PC-3 (cell line): ENCODE measurements around the gene GPRIN1. TPM values are rescaled to one million over a fixed set of nuclear protein-coding genes. Genes with fewer than 3 reads are reported as not detected.

Source experiments
- ATAC-seq: fragments of 200-7000 bp; cut with Tn5 transposase; 2 replicates; pipeline ENCODE4 v1.9.1; 2020; ENCODE audit warnings: mild to moderate bottlenecking, moderate library complexity
- BruUV-seq: library from RNA; stranded (reverse); fragments of 400-500 nt; replicated peaks from 2 replicates; lab custom pipeline; 2021; lab: Mats Ljungman, UMichigan
- CTCF ChIA-PET: fragments of 300-600 bp; sonication (Branson Sonifier 250); formaldehyde crosslinking; loops from one replicate; lab custom pipeline; 2022; ENCODE audit warnings: antibody characterized with exemption; lab: Charles Lee
- POLR2A ChIA-PET: fragments of 300-600 bp; sonication (Branson Sonifier 250); formaldehyde crosslinking; loops from one replicate; lab custom pipeline; 2022; ENCODE audit warnings: antibody characterized with exemption; ENCODE audit not compliant: unreplicated experiment; lab: Charles Lee
- DNase-seq: peaks from one replicate; pipeline ENCODE4 v3.0.0-alpha.2; 2015
- H2AFZ ChIP-seq: fragments of 300-600 bp; sonication (generic); 2 replicates; pipeline ENCODE4 v1.6.0; 2016; ENCODE audit warnings: antibody characterized with exemption, low read length
- H3F3A ChIP-seq: fragments of 300-600 bp; sonication (generic); one replicate; pipeline ENCODE4 v1.6.0; 2017; ENCODE audit warnings: antibody characterized with exemption, low read length, control low read depth, mild to moderate bottlenecking; ENCODE audit not compliant: unreplicated experiment
- H3K27ac ChIP-seq: fragments of 300-600 bp; sonication (generic); 2 replicates; pipeline ENCODE4 v1.5.1; 2016; ENCODE audit warnings: mild to moderate bottlenecking, low read length
- H3K27me3 ChIP-seq: fragments of 300-600 bp; sonication (generic); 2 replicates; pipeline ENCODE4 v1.6.1; 2016; ENCODE audit warnings: low read length, mixed read lengths
- H3K36me3 ChIP-seq: fragments of 300-600 bp; sonication (generic); 2 replicates; pipeline ENCODE4 v1.6.1; 2016; ENCODE audit warnings: low read depth, mixed run types, low read length, mixed read lengths
- H3K4me1 ChIP-seq: fragments of 300-600 bp; sonication (generic); 2 replicates; pipeline ENCODE4 v1.5.1; 2016; ENCODE audit warnings: low read length; ENCODE audit not compliant: insufficient read depth
- H3K4me2 ChIP-seq: fragments of 300-600 bp; sonication (generic); 2 replicates; pipeline ENCODE4 v1.6.0; 2016; ENCODE audit warnings: low read length
- H3K4me3 ChIP-seq: fragments of 300-600 bp; sonication (generic); 2 replicates; pipeline ENCODE4 v1.5.1; 2016; ENCODE audit warnings: mild to moderate bottlenecking, low read length, mixed read lengths
- H3K79me2 ChIP-seq: fragments of 300-600 bp; sonication (generic); 2 replicates; pipeline ENCODE4 v1.6.1; 2017; ENCODE audit warnings: low read length, mixed read lengths
- H3K9ac ChIP-seq: fragments of 300-600 bp; sonication (generic); 2 replicates; pipeline ENCODE4 v1.6.0; 2016; ENCODE audit warnings: mild to moderate bottlenecking, low read length
- H3K9me2 ChIP-seq: fragments of 300-600 bp; sonication (generic); replicated peaks from 2 replicates; pipeline ENCODE4 v1.6.1; 2016; ENCODE audit warnings: mixed run types, low read length, mixed read lengths
- H3K9me3 ChIP-seq: fragments of 300-600 bp; sonication (generic); 2 replicates; pipeline ENCODE4 v1.6.1; 2016; ENCODE audit warnings: low read length, mixed read lengths
- H4K20me1 ChIP-seq: fragments of 300-600 bp; sonication (generic); 2 replicates; pipeline ENCODE4 v1.6.1; 2016; ENCODE audit warnings: low read length, mixed read lengths
- CTCF ChIP-seq: fragments of 300-600 bp; sonication (generic); conservative IDR thresholded peaks from 2 replicates; pipeline ENCODE4 v1.5.1; 2017; ENCODE audit warnings: antibody characterized with exemption, low read depth, mild to moderate bottlenecking, low read length
- EZH2 ChIP-seq: fragments of 300-600 bp; sonication (generic); IDR thresholded peaks from one replicate; pipeline ENCODE4 v1.6.1; 2017; ENCODE audit warnings: antibody characterized with exemption, mild to moderate bottlenecking, low read length; ENCODE audit not compliant: unreplicated experiment
- EZH2phosphoT487 ChIP-seq: fragments of 300-600 bp; sonication (generic); IDR thresholded peaks from 2 replicates; pipeline ENCODE4 v1.6.1; 2018; ENCODE audit warnings: mild to moderate bottlenecking, antibody characterized with exemption, low read length, borderline replicate concordance
- intact Hi-C: fragments of 100-400 bp; cut with micrococcal nuclease; formaldehyde crosslinking; loops from 2 replicates; pipeline ENCODE4 v1.9.0; 2023
- total RNA-seq: library from RNA; depleted of rRNA; stranded (reverse); fragments of >200 nt; gene quantifications from 2 replicates; pipeline ENCODE4 v1.2.3, GENCODE V29; 2014

Gene GPRIN1
- total RNA-seq, 1 experiment from 2014 or later, result 18.7 TPM

DNA sequence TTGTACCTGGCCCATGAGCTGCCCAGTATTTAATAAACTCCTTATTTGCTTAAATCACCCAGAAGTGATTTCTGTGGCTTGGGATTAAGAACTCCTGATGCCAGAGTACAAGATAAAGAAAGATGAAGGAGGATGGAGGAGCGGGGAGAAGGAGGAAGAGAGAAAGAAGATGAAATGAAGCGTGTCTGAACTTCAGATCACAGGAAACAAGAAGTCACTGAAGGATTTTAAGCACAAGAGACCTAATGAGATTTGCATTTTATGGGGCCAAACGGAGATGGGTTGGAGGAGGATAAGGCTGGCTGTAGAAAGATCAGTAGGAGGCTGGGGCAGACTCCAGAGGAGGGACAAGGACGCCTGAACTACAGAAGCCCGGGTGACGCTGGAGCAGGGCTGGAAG, 23.6 kb upstream of the GPRIN1 start:
- Histone ChIP-seq H2AFZ (no peak overlapping the region), H3K27ac (no peak overlapping the region), H3K4me1 (peaks cover 16% of the 10 kb centered on the region), H3K79me2 (no peaks in the 10 kb centered on the region), H4K20me1 (no peaks in the 10 kb centered on the region), H3K27me3 (peaks cover 18% of the 10 kb centered on the region; the same call in 1 of the 2 replicates), H3K9me3 (no peaks in the 10 kb centered on the region), H3K4me2 (no peak overlapping the region), H3K36me3 (no peaks in the 10 kb centered on the region), H3K9ac (no peak overlapping the region), H3K4me3 (no peak overlapping the region), H3K9me2 (no peaks in the 10 kb centered on the region), H3F3A (no peaks in the 10 kb centered on the region)
- ATAC-seq, result no peak
- BruUV-seq, result no TSS peak
- CTCF ChIA-PET, result no interaction called here
- intact Hi-C loops, result no loop called here
- no peak for DNase-seq
- TF ChIP-seq EZH2, result no peak
- TF ChIP-seq CTCF, result no peak
- POLR2A ChIA-PET, result interaction anchor here (0.7 kb wide), 1 partner anchor 14 kb away, joined by 5 read pairs; the partner anchor contains the start of gene TSPAN17

DNA sequence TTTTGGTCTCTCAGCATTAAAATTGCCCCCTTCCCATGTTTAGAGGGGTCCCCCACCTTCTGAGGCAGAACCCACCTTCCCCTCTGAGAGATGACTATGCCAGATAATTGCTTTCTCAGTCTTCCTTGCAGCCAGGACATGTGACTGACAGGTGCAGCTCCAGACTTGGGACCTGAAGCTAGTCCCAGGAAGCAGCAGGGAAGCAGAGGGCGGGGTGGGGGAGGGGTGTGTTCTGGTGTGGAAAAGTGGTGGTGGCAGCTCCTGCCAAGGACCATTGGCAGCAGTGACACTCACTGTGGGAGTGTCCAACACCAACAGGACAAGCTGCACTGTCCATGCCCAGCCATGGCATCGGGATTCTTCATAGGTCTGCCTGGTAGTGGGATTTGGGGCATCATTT, 22.8 kb upstream of the GPRIN1 start:
- no peak for ATAC-seq
- Histone ChIP-seq H3K4me1 (peaks cover 18% of the 10 kb centered on the region), H3K27ac (no peak overlapping the region), H3K4me2 (no peak overlapping the region), H3K4me3 (no peak overlapping the region), H4K20me1 (no peaks in the 10 kb centered on the region), H3K79me2 (no peaks in the 10 kb centered on the region), H3K9me2 (no peaks in the 10 kb centered on the region), H3F3A (no peaks in the 10 kb centered on the region), H3K9me3 (no peaks in the 10 kb centered on the region), H2AFZ (no peak overlapping the region), H3K9ac (no peak overlapping the region), H3K27me3 (peaks cover 18% of the 10 kb centered on the region; the same call in 1 of the 2 replicates), H3K36me3 (no peaks in the 10 kb centered on the region)
- intact Hi-C loops, result no loop called here
- TF ChIP-seq CTCF, result no peak
- no peak for TF ChIP-seq EZH2
- no peak for TF ChIP-seq EZH2phosphoT487
- ChIA-PET CTCF (no interaction called here), POLR2A (interaction anchor here (0.7 kb wide), 1 partner anchor 15 kb away, joined by 5 read pairs; the partner anchor contains the start of gene TSPAN17)
- BruUV-seq, result no TSS peak
- DNase-seq, result no peak

- H3K36me3 ChIP-seq, result no peaks in the 10 kb centered on the region
- no peak overlapping the region for H3K27ac ChIP-seq
- peaks cover 27% of the 10 kb centered on the region for H3K4me1 ChIP-seq
- no peaks in the 10 kb centered on the region for H3F3A ChIP-seq
- peaks cover 18% of the 10 kb centered on the region; the same call in 1 of the 2 replicates for H3K27me3 ChIP-seq
- no TSS peak for BruUV-seq
- H3K79me2 ChIP-seq, result no peaks in the 10 kb centered on the region
- ATAC-seq (no peak), DNase-seq (no peak)
- ChIA-PET POLR2A (no interaction called here), CTCF (no interaction called here)
- H3K4me3 ChIP-seq, result no peak overlapping the region
- H3K9ac ChIP-seq, result no peak overlapping the region
- no peaks in the 10 kb centered on the region for H3K9me3 ChIP-seq
- H2AFZ ChIP-seq, result no peak overlapping the region
- intact Hi-C loops, result no loop called here
- no peaks in the 10 kb centered on the region for H3K9me2 ChIP-seq
- peak overlapping the region; percentile 82; the same call in 1 of the 2 replicates for H3K4me2 ChIP-seq
- H4K20me1 ChIP-seq, result no peaks in the 10 kb centered on the region
- no peak for TF ChIP-seq EZH2phosphoT487
- TF ChIP-seq EZH2, result no peak
- no peak for TF ChIP-seq CTCF
Observed at GRCh38 chr5:176631383-176632200, 21.6 kb upstream of the GPRIN1 start.
